ENCODE results near the gene HMGA1. TPM values are rescaled to one million over a fixed set of nuclear protein-coding genes. Genes with fewer than 3 reads are reported as not detected.

Gene HMGA1
- polyA plus RNA-seq, 1 of the 3 experiments (the other 2 are of a cell fraction) = 433 TPM

DNA sequence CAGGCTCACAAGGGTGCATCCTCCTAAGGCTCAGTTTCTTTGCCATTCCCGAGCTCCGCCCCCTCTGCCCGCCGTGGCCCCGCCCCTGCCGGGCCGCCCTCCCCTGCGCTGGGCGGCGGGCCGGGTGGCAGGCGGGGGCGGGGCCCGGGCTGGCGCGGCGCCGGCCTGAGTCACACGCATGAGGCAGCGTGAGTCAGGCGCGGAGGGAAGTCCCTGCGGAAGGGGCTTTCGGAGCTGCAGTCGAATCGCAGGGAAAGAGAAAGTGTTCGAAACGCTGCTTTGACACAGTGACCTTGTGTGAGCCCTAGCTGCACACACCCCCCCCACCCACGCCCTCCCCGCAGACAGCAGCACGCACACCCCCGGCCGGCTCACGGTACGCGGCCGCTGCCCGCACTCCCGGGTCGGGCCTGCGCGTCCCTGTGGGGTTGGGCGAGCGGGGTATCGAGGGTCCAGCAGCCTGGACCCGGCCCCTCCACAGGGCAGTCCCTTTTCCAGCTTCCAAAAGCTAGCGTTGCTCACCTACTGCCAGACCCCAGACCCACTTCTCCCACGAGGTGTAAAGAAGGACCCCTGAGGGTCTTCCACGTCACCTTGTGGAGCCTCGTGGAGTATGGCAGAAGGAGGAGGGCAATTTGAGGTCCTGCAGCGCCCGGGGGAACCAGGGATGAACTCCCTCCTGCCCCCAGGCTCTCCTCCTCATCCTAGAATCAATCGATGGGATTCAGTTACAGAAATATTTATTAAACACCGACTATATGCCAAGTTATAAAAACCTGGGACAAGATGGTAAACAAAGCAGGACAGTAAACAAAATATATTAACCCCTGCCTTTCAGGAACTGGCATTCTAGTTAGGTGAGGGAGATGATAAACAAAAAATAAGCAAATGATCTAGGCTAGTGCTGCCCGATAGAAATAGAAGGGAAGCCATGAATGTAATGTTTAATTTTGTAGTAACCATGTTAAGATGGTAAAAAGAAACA lies 12.4 kb upstream of the HMGA1 start (continued):
- TF ChIP-seq, protein P1, sequence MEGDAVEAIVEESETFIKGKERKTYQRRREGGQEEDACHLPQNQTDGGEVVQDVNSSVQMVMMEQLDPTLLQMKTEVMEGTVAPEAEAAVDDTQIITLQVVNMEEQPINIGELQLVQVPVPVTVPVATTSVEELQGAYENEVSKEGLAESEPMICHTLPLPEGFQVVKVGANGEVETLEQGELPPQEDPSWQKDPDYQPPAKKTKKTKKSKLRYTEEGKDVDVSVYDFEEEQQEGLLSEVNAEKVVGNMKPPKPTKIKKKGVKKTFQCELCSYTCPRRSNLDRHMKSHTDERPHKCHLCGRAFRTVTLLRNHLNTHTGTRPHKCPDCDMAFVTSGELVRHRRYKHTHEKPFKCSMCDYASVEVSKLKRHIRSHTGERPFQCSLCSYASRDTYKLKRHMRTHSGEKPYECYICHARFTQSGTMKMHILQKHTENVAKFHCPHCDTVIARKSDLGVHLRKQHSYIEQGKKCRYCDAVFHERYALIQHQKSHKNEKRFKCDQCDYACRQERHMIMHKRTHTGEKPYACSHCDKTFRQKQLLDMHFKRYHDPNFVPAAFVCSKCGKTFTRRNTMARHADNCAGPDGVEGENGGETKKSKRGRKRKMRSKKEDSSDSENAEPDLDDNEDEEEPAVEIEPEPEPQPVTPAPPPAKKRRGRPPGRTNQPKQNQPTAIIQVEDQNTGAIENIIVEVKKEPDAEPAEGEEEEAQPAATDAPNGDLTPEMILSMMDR (IDR thresholded peaks at IDR 0.05) = no peak
- TF ChIP-seq GATA2 (CRISPR knock-in tag; IDR thresholded peaks at IDR 0.05) = no peak
- no peak for TF ChIP-seq ELF1 (IDR thresholded peaks at IDR 0.05)
- TF ChIP-seq, protein P2, sequence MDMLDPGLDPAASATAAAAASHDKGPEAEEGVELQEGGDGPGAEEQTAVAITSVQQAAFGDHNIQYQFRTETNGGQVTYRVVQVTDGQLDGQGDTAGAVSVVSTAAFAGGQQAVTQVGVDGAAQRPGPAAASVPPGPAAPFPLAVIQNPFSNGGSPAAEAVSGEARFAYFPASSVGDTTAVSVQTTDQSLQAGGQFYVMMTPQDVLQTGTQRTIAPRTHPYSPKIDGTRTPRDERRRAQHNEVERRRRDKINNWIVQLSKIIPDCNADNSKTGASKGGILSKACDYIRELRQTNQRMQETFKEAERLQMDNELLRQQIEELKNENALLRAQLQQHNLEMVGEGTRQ (IDR thresholded peaks at IDR 0.05; ENCODE audit: borderline replicate concordance, low read depth, low read length) = no peak
- TF ChIP-seq JUND (IDR thresholded peaks at IDR 0.05) = peak; percentile 74; the same call in 1 of the 2 replicates
- TF ChIP-seq RXRA (IDR thresholded peaks at IDR 0.05; ENCODE audit: borderline replicate concordance, low read depth) = peak; percentile 95; the same call in 1 of the 2 replicates
- TF ChIP-seq, protein P3, sequence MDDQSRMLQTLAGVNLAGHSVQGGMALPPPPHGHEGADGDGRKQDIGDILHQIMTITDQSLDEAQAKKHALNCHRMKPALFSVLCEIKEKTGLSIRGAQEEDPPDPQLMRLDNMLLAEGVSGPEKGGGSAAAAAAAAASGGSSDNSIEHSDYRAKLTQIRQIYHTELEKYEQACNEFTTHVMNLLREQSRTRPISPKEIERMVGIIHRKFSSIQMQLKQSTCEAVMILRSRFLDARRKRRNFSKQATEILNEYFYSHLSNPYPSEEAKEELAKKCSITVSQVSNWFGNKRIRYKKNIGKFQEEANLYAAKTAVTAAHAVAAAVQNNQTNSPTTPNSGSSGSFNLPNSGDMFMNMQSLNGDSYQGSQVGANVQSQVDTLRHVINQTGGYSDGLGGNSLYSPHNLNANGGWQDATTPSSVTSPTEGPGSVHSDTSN (IDR thresholded peaks at IDR 0.05) = peak; percentile 41
- TF ChIP-seq TAF1 (IDR thresholded peaks at IDR 0.05; ENCODE audit: borderline replicate concordance, low read depth, low read length) = no peak; the same call in 1 of the 2 replicates
- TF ChIP-seq GABPA (IDR thresholded peaks at IDR 0.05; ENCODE audit: low read depth) = no peak
- TF ChIP-seq RCOR1 (IDR thresholded peaks at IDR 0.05; ENCODE audit: low read length) = no peak
- TF ChIP-seq, protein P4, sequence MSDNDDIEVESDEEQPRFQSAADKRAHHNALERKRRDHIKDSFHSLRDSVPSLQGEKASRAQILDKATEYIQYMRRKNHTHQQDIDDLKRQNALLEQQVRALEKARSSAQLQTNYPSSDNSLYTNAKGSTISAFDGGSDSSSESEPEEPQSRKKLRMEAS (IDR thresholded peaks at IDR 0.05; ENCODE audit: low read depth) = peak; percentile 56; the same call in 1 of the 2 replicates
- TF ChIP-seq FOSL2 (IDR thresholded peaks at IDR 0.05; ENCODE audit: borderline replicate concordance, low read depth) = peak; percentile 95
- TF ChIP-seq RFX5 (IDR thresholded peaks at IDR 0.05; ENCODE audit: low read length) = 0 out of 2 replicates have a peak, but pooled peaks have one; percentile 30
- TF ChIP-seq EZH2phosphoT487 (IDR thresholded peaks at IDR 0.05; ENCODE audit: borderline replicate concordance, low read depth) = no peak
- peak; percentile 26; the same call in 1 of the 2 replicates for TF ChIP-seq MEF2A (IDR thresholded peaks at IDR 0.05; ENCODE audit: borderline replicate concordance, low read depth)
- TF ChIP-seq, protein P5, sequence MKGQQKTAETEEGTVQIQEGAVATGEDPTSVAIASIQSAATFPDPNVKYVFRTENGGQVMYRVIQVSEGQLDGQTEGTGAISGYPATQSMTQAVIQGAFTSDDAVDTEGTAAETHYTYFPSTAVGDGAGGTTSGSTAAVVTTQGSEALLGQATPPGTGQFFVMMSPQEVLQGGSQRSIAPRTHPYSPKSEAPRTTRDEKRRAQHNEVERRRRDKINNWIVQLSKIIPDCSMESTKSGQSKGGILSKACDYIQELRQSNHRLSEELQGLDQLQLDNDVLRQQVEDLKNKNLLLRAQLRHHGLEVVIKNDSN (IDR thresholded peaks at IDR 0.05; ENCODE audit: borderline replicate concordance, low read depth) = no peak
- TF ChIP-seq NFIC (IDR thresholded peaks at IDR 0.05; ENCODE audit: borderline replicate concordance) = peak; percentile 72
- TF ChIP-seq FOXJ3 (CRISPR knock-in tag; IDR thresholded peaks at IDR 0.05) = no peak
- TF ChIP-seq, protein P6, sequence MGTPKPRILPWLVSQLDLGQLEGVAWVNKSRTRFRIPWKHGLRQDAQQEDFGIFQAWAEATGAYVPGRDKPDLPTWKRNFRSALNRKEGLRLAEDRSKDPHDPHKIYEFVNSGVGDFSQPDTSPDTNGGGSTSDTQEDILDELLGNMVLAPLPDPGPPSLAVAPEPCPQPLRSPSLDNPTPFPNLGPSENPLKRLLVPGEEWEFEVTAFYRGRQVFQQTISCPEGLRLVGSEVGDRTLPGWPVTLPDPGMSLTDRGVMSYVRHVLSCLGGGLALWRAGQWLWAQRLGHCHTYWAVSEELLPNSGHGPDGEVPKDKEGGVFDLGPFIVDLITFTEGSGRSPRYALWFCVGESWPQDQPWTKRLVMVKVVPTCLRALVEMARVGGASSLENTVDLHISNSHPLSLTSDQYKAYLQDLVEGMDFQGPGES (IDR thresholded peaks at IDR 0.05; ENCODE audit: low read depth, low read length) = no peak
- peak; percentile 88 for TF ChIP-seq MXI1 (IDR thresholded peaks at IDR 0.05; ENCODE audit: low read depth, low read length)
